MM.1S (cell line): ENCODE results near the gene ZNF697.
A peak's percentile ranks its signal among the peaks of the same experiment; 100 is the strongest.
"Not testable (repeated sequence)": the region's sequence is repeated elsewhere in the genome, so short reads cannot be mapped to it uniquely, and the experiment has no call there.

ENCODE experiments used
- DNase-seq: peaks from one replicate; pipeline ENCODE4 v3.0.0-alpha.2; 2015
- H2AFZ ChIP-seq: fragments of 300-600 bp; sonication (generic); 2 replicates; pipeline ENCODE4 v1.6.0; 2016; ENCODE audit warnings: antibody characterized with exemption, low read length
- H3F3A ChIP-seq: fragments of 300-600 bp; sonication (generic); 2 replicates; pipeline ENCODE4 v1.6.1; 2016; ENCODE audit warnings: mild to moderate bottlenecking, antibody characterized with exemption, low read length, moderate library complexity, mixed read lengths; ENCODE audit not compliant: insufficient read depth
- H3K27ac ChIP-seq: fragments of 300-600 bp; sonication (generic); 2 replicates; pipeline ENCODE4 v1.5.1; 2016; ENCODE audit warnings: mild to moderate bottlenecking, low read length
- H3K27me3 ChIP-seq: fragments of 300-600 bp; sonication (generic); replicated peaks from 2 replicates; pipeline ENCODE4 v1.6.0; 2016; ENCODE audit warnings: low read length; ENCODE audit not compliant: insufficient read depth
- H3K36me3 ChIP-seq: fragments of 300-600 bp; sonication (generic); replicated peaks from 2 replicates; pipeline ENCODE4 v1.6.1; 2016; ENCODE audit warnings: mild to moderate bottlenecking, low read length, mixed read lengths; ENCODE audit not compliant: insufficient read depth
- H3K4me1 ChIP-seq: fragments of 300-600 bp; sonication (generic); 2 replicates; pipeline ENCODE4 v1.6.1; 2016; ENCODE audit warnings: low read length, mixed read lengths
- H3K4me2 ChIP-seq: fragments of 300-600 bp; sonication (generic); 2 replicates; pipeline ENCODE4 v1.6.0; 2016; ENCODE audit warnings: low read depth, low read length
- H3K4me3 ChIP-seq: fragments of 300-600 bp; sonication (generic); 2 replicates; pipeline ENCODE4 v1.5.1; 2016; ENCODE audit warnings: low read length, mixed read lengths
- H3K79me2 ChIP-seq: fragments of 300-600 bp; sonication (generic); 2 replicates; pipeline ENCODE4 v1.6.1; 2016; ENCODE audit warnings: mixed run types, low read length, mixed read lengths
- H3K9ac ChIP-seq: fragments of 300-600 bp; sonication (generic); 2 replicates; pipeline ENCODE4 v1.6.1; 2016; ENCODE audit warnings: low read length, mixed read lengths
- H3K9me2 ChIP-seq: fragments of 300-600 bp; sonication (generic); replicated peaks from 2 replicates; pipeline ENCODE4 v1.6.1; 2016; ENCODE audit warnings: mild to moderate bottlenecking, low read length, mixed read lengths; ENCODE audit not compliant: insufficient read depth
- H3K9me3 ChIP-seq: fragments of 300-600 bp; sonication (generic); replicated peaks from 2 replicates; pipeline ENCODE4 v1.6.1; 2016; ENCODE audit warnings: mild to moderate bottlenecking, low read length, mixed read lengths; ENCODE audit not compliant: insufficient read depth
- H4K20me1 ChIP-seq: fragments of 300-600 bp; sonication (generic); 2 replicates; pipeline ENCODE4 v1.6.1; 2016; ENCODE audit warnings: mild to moderate bottlenecking, low read length, moderate library complexity, mixed read lengths; ENCODE audit not compliant: insufficient read depth
- CTCF ChIP-seq: fragments of 300-600 bp; sonication (generic); IDR thresholded peaks from 2 replicates; pipeline ENCODE4 v1.5.1; 2016; ENCODE audit warnings: antibody characterized with exemption, low read length, mixed read lengths
- EZH2 ChIP-seq: fragments of 300-600 bp; sonication (generic); optimal IDR thresholded peaks from 2 replicates; pipeline ENCODE3; 2017; ENCODE audit warnings: low read depth, mild to moderate bottlenecking, antibody characterized with exemption, low read length, mixed read lengths
- EZH2phosphoT487 ChIP-seq: fragments of 300-600 bp; sonication (generic); IDR thresholded peaks from 2 replicates; pipeline ENCODE4 v1.6.1; 2018; ENCODE audit warnings: antibody characterized with exemption, low read length

The ZNF697 gene

DNA sequence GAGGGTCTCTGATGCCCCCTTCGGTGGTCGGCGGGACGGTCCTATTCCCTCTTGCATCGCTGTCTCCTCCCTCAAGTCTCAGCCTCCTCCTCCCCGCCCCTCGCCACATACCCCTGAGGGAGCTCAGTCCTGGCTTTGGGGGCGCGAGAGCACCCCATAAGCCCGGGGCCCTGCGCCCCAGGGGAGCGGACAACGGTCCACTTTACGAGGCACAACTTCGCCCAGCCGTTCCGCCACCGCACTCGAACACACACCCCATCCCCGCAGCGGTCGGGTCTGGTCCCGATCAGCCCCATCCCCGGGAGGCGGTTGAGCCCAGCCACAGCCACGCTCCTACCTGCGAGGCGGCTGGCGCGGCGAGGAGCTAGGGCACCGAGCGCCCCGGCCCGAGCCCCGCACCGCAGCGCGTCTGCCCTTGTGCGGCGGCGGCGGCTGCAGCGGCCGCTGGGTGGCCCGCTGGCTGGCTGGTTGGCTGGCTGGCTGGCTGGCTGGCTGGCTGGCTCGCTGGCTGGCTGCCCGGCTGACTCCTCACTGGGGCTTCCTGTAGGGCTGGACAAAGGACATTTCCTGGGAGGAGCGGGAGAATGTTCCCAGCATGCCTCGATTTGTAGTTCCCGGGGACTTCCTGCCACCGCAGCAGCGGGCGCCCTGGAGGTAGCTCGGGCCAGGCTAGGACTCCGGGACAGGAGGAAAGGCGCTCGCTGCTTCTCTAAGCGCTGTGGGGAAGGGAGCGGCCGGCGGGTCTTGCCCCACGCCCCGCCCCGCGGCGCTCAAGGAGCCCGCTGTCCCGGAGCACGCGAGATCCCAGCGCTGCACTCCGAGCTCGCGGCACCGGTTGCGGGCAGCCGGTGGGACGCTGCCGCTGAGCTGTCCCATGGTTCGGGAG, at the start of gene ZNF697:
TSS of gene ZNF697 (minus strand) at position 533 of the 886 bp plus-strand sequence. CDS start 22,166 bp downstream, outside the sequence.
- Histone ChIP-seq H4K20me1 (no peaks in the 10 kb centered on the region), H3F3A (no peaks in the 10 kb centered on the region), H3K9ac (peak within 1 kb of the TSS; percentile 38; the same call in 1 of the 2 replicates), H3K4me1 (no peaks in the 10 kb centered on the region), H3K27me3 (no peaks in the 10 kb centered on the region), H3K79me2 (no peaks in the 10 kb centered on the region), H3K4me2 (peak within 1 kb of the TSS; percentile 87), H3K36me3 (no peaks in the 10 kb centered on the region), H3K9me2 (no peaks in the 10 kb centered on the region), H3K27ac (no peak within 1 kb of the TSS), H2AFZ (peak within 1 kb of the TSS; percentile 58), H3K9me3 (no peaks in the 10 kb centered on the region), H3K4me3 (peak within 1 kb of the TSS; percentile 63)
- no peak for TF ChIP-seq EZH2
- DNase-seq: peak; percentile 53

DNA sequence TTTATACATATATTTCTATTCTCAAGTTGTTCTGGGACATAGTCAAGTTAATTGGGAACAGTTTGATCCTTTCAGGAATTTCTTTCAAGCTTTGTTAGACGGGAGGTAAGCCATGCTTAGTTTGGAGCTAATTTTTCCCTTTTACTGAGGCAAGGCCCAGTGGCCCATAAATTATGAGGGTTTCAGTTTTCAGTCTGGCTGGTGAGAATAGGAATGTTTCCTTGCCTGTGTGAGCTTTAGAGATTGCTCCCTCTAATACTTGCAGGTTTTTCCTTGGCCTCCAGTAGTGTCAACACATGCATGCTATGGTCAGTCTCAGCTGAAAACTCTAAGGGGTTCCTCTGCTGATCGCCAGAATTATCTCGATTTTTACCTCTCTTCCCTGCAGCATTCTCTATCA, 49.5 kb upstream of the ZNF697 start:
- DNase-seq: no peak
- H3K79me2 ChIP-seq: no peaks in the 10 kb centered on the region
- no peak overlapping the region for H3K4me2 ChIP-seq
- no peak overlapping the region for H3K9ac ChIP-seq
- H4K20me1 ChIP-seq: no peaks in the 10 kb centered on the region
- no peaks in the 10 kb centered on the region for H3K27me3 ChIP-seq
- no peaks in the 10 kb centered on the region for H3K36me3 ChIP-seq
- H3K27ac ChIP-seq: no peak overlapping the region
- H3K4me3 ChIP-seq: no peak overlapping the region
- no peaks in the 10 kb centered on the region for H3K9me2 ChIP-seq
- no peak overlapping the region for H2AFZ ChIP-seq
- no peaks in the 10 kb centered on the region for H3F3A ChIP-seq
- H3K9me3 ChIP-seq: no peaks in the 10 kb centered on the region
- no peaks in the 10 kb centered on the region for H3K4me1 ChIP-seq
- TF ChIP-seq EZH2phosphoT487: no peak

DNA sequence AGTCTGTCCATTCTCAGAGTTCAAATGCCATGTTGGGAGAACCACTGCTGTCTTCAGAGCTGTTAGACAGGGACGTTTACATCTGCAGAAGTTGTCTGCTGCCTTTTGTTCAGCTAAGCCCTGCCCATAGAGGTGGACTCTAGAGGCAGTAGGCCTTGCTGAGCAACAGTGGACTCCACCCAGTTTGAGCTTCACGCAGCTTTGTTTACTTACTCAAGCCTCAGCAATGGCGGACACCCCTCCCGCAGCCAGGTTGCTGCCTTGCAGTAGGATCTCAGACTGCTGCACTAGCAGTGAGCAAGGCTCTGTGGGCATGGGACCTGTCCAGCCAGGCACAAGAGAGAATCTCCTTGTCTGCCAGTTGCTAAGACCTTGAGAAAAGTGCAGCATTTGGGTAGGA, 48.8 kb upstream of the ZNF697 start:
- H3K4me3 ChIP-seq, H3K27me3 ChIP-seq, H3K79me2 ChIP-seq, H2AFZ ChIP-seq, H3K4me1 ChIP-seq, H3K9me3 ChIP-seq, H3K36me3 ChIP-seq, H3F3A ChIP-seq, H4K20me1 ChIP-seq, H3K9ac ChIP-seq, H3K27ac ChIP-seq, H3K9me2 ChIP-seq, H3K4me2 ChIP-seq, DNase-seq: not testable (repeated sequence)

GRCh38 chr1:119689511-119689910, 41.4 kb upstream of the ZNF697 start:
- H3K9ac ChIP-seq: no peak overlapping the region
- no peak overlapping the region for H3K4me2 ChIP-seq
- TF ChIP-seq EZH2phosphoT487 (no peak), CTCF (no peak), EZH2 (no peak)
- H3K4me1 ChIP-seq: no peaks in the 10 kb centered on the region
- H3K79me2 ChIP-seq: no peaks in the 10 kb centered on the region
- H3K27ac ChIP-seq: no peak overlapping the region
- H3K36me3 ChIP-seq: no peaks in the 10 kb centered on the region
- no peaks in the 10 kb centered on the region for H3F3A ChIP-seq
- DNase-seq: no peak
- H3K9me3 ChIP-seq: no peaks in the 10 kb centered on the region
- no peak overlapping the region for H2AFZ ChIP-seq
- no peaks in the 10 kb centered on the region for H4K20me1 ChIP-seq
- no peaks in the 10 kb centered on the region for H3K9me2 ChIP-seq
- no peak overlapping the region for H3K4me3 ChIP-seq
- no peaks in the 10 kb centered on the region for H3K27me3 ChIP-seq
